UCSD-AML1 (cell line): ENCODE measurements around the gene ZNF837.
"Not testable (repeated sequence)": the region's sequence is repeated elsewhere in the genome, so short reads cannot be mapped to it uniquely, and the experiment has no call there.

Source experiments
- DNase-seq: peaks from one replicate; lab custom pipeline; 2025; ENCODE audit not compliant: unreplicated experiment; lab: John Stamatoyannopoulos, UW

ZNF837 gene

DNA sequence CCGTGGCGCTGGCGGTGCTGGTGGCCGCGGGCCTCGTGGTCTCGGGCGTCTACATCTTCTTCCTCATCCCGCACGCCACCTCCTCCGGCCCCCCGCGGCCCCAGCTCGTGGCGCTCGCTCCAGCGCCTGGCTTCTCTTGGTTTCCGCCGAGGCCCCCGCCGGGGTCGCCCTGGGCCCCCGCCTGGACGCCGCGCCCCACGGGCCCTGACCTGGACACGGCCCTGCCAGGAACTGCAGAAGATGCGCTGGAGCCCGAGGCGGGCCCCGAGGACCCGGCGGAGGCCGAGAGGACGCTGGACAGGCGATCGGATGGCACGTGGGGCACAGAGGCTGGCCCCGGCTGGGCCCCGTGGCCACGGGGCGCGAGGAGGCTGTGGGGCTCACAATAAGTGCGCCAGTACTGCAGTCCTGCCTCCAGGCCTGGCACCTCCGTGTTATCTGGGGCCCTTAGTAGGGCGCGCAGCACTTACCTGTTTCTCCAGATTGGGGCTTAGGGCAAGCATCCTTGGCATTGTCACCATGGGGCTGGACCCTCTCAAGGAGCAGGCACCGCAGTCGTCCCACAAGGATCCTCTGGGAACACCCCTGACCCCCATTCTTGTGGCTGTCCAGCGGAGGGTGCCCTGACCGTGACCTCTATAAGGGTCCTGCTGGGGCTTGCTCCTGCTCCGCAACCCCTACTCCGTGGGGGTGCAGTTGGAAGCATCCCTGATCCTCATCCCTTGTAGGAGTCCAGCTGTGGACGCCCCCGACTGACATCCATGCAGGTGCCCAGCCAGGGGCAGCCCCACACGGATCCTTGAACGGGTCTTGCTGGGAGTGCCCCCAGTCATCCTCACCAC lies 16.1 kb upstream of the ZNF837 start:
- DNase-seq, result no peak

- no peak for DNase-seq
Measured at GRCh38 chr19:58395979-58396627, 15.3 kb upstream of the ZNF837 start.

GRCh38 chr19:58395220-58395978 lies 14.6 kb upstream of the ZNF837 start, which contains the start of gene RNF225:
Gene RNF225, plus strand, starts transcription at chr19:58395656. Its CDS starts 434 bp downstream, at chr19:58396090.
- DNase-seq, result no peak

DNA sequence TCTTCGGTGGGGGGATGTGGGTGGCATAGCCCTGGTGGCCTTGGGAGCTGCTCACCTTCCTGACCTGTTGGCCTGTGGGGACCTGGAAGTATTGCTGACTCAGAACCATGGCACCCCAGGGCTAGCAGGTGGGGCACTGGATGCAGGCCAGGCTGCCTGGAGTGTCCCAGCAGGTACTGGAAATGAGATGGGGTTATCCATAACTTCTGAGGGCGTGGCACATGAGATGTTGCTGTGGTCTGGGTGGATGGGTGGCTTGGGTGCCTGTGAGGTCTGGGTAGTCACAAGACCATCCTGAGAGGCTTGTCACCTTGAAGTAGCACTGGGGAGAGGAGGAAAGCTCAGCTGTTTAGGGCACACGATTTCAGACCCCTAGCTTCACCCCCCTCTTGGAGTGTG lies 14.0 kb upstream of the ZNF837 start:
- DNase-seq, result no peak

DNA sequence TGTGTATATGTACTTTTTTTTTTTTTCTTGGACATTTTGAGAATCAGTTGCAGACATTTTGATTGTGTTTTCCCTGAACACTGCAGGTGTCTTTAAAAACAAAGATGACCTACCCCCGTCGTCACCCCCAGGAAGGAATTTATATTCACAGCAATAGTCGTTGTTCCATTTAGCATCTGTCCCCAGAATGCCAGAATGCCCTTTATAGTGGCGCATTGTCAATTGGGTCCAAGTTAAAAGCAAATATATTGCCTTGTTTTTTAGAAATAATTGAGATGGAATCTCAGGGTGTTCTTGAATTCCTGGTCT lies 12.8 kb upstream of the ZNF837 start:
- no peak for DNase-seq

DNA sequence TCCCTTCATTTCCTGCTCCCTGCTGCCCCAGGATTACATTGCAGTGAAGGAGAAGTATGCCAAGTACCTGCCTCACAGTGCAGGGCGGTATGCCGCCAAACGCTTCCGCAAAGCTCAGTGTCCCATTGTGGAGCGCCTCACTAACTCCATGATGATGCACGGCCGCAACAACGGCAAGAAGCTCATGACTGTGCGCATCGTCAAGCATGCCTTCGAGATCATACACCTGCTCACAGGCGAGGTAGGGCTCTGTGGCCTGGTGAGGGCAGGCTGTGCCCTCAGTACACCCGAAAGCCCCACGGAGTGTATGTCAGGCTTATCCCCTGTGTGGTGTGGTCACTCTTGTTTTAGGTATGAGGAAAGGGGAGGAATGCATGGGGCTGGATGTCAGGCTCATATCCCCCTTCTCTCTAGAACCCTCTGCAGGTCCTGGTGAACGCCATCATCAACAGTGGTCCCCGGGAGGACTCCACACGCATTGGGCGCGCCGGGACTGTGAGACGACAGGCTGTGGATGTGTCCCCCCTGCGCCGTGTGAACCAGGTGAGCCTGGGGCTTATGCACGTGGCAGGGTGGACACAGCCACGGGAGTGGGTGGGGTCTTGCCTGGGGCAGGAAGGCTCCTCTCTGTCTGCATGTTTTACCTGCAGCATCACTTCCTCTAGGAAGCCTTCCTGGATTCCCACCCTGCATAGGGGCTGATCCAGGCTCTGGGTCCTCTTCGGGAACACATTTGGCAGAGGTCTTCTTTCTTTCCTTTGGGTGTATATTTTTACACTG lies 12.3 kb upstream of the ZNF837 start:
- DNase-seq, result no peak

DNA sequence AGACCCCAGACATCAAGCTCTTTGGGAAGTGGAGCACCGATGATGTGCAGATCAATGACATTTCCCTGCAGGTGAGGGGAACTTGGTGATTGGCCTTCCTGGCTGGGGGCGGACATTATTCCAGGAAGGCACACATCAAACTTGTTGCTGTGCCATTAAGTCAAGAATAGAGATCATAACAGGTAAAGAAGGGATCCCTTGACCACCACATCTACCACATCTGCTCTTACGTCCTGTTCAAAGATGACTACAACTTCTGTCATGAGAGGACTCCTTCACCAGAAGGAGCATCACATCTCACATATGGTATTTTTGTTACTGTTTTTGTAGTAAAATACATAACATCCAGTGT lies 7.3 kb upstream of the ZNF837 start:
- DNase-seq, result no peak

GRCh38 chr19:58387338-58388174 lies 6.7 kb upstream of the ZNF837 start:
- DNase-seq, result no peak

DNA sequence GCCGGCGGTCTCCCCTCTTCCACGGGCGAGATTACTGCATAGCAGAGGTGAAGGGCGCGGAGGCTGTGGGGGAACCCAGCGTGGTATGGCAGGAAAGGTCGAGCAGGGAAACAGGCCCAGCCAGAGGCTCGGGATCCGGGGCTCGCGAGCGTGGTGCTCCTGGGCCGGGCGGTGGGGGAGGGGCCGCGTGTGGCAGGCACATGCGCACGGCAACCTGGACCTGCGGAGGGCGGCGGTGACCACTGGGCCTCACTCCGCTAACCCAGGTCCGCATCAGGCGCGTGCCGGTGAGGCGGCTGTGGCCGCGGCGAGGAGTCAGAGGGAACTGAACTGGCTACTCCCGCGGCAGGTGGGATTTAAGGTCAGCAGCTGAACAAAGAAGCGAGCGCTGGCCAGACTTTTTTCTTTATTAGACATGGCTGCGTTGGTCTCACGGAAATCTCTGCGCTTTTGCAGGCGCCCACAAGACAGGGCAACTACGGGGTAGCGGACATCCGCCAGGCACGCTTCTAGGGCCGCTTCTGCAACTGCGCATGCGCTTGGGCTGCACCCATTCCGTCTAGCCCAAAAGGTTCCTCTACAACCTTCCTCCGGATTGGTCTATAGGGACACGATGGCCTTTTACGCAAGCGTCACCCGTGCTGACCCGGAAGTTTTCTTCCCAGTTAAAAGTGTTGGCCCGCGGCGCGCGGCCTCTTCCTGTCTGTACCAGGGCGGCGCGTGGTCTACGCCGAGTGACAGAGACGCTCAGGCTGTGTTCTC lies 5.9 kb upstream of the ZNF837 start, which contains the start of gene RPS5:
Gene RPS5 (plus strand): TSS at position 694 of the 762 bp plus-strand sequence. CDS start 869 bp downstream, outside the sequence.
- peak; percentile 95 for DNase-seq

DNA sequence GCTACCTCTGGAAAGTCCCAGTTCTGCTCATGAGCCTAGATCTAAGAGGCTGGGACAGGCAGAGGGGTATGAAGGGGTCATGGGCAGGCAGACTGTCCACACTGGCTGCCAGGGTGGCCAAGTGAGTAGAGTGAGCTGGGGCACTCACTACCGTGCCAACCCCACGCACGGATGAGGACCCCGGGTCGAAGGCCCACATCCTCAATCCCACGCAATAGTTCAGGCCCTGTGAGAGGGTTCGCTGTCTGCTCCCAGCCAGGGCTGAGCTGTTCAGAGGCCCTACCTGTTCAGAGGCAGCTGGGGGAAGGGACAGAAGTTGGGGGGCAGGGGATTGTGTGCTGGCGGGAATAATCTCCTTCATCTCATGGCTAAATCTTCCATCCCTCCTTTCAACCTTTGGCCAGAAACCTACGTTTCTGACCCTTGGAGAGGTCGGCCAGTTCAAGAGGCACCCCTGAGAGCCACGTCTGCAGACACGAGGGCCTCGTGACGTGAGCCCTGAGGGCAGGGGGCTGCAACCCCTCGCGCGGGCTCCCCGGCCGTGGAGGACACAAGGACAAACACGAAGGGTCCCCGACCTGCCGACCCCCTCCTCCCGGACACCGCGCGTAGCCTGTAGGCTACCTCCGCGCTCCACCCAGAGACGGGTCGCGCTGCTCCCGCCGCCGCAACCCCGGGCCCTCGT lies 5.2 kb upstream of the ZNF837 start:
- DNase-seq, result no peak

- DNase-seq, result no peak
Measured at GRCh38 chr19:58385313-58385890, 4.6 kb upstream of the ZNF837 start.

GRCh38 chr19:58382997-58383603 lies 2.3 kb upstream of the ZNF837 start:
- no peak for DNase-seq

GRCh38 chr19:58381460-58382212 lies 806 bp upstream of the ZNF837 start:
- DNase-seq, result no peak

DNA sequence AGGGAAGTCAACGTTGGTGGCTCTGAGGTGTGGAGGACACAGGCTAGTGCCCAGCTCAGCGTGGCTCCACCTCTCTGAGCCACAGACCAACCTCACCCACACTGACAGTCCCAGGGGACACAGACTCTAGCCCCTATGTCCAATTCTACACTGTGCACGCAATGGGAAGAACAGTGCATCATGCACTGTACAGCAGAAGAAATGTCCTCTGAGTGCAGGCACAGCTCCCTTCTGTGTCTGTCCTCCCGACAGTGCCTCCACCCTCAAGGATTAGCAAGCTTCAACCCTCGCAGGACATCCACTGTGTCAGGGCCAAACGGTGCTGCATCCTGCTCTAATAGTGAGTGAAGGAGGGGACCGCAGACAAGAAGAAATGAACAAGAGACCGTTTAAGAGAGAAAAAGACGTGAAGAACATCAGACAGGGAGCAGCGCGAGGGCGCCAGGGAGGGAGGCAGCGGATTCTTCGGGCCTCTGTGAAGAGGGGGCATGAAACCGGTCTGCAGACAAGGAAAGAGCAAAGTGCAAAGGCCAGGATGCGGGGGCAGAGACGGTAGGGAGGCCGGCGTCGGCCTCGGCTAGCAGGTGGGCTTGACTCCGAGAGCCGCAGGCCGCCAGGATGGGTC lies 681 bp downstream of the ZNF837 start:
- DNase-seq, result no peak

- no peak for DNase-seq
Measured at GRCh38 chr19:58379246-58379645, 1.6 kb downstream of the ZNF837 start.

DNA sequence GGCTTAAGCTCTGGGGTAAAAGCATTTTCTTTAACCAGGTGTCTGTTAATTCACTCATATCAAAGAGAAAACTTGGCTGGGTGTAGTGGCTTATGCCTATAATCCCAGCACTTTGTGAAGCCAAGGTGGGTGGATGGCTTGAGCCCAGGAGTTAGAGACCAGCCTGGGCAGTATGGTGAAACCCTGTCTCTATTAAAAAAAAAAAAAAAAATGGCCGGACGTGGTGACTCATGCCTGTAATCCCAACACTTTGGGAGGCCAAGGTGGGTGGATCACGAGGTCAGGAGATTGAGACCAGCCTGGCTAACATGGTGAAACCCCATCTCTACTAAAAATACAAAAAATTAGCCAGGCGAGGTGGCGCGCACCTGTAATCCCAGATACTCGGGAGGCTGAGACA lies 4.1 kb downstream of the ZNF837 start:
- not testable (repeated sequence) for DNase-seq

GRCh38 chr19:58374200-58374599 lies 6.6 kb downstream of the ZNF837 start:
- no peak for DNase-seq
